DMS53 treated with DMSO at 0.1 percent for 48 hours (cell line): ENCODE data around the gene TJP3.

Experiments used
- DNase-seq: peaks from one replicate; lab custom pipeline; 2025; ENCODE audit not compliant: unreplicated experiment; lab: John Stamatoyannopoulos, UW

TJP3 gene

GRCh38 chr19:3691372-3691716 is 16.8 kb upstream of the TJP3 start:
- no peak for DNase-seq

- DNase-seq = no peak
Measured at GRCh38 chr19:3691726-3692125, 16.5 kb upstream of the TJP3 start.

- DNase-seq = no peak
Measured at GRCh38 chr19:3692141-3693024, 15.8 kb upstream of the TJP3 start.

GRCh38 chr19:3693025-3693925 is 14.9 kb upstream of the TJP3 start:
- no peak for DNase-seq

- no peak for DNase-seq
Measured at GRCh38 chr19:3694361-3695123, 13.6 kb upstream of the TJP3 start.

- DNase-seq = no peak
Measured at GRCh38 chr19:3695124-3695733, 13.0 kb upstream of the TJP3 start.

GRCh38 chr19:3695986-3696659 is 12.1 kb upstream of the TJP3 start:
- no peak for DNase-seq

GRCh38 chr19:3696660-3696995 is 11.6 kb upstream of the TJP3 start:
- DNase-seq = no peak

GRCh38 chr19:3697094-3697493 is 11.1 kb upstream of the TJP3 start:
- DNase-seq = no peak

- no peak for DNase-seq
Measured at GRCh38 chr19:3697671-3698385, 10.4 kb upstream of the TJP3 start.

- no peak for DNase-seq
Measured at GRCh38 chr19:3698386-3698950, 9.7 kb upstream of the TJP3 start.

- DNase-seq = no peak
Measured at GRCh38 chr19:3698974-3699740, 9.0 kb upstream of the TJP3 start.

- no peak for DNase-seq
Measured at GRCh38 chr19:3699741-3700241, 8.4 kb upstream of the TJP3 start.

- peak; percentile 50 for DNase-seq
Measured at GRCh38 chr19:3700242-3701032, 7.7 kb upstream of the TJP3 start, which contains the start of gene PIP5K1C. Gene PIP5K1C (minus strand): TSS chr19:3700468. CDS start chr19:3700390, 78 bp downstream.

- no peak for DNase-seq
Measured at GRCh38 chr19:3701200-3701599, 7.0 kb upstream of the TJP3 start.

GRCh38 chr19:3707868-3708206 is 347 bp upstream of the TJP3 start:
- DNase-seq = no peak

GRCh38 chr19:3710265-3710812 is 2.2 kb downstream of the TJP3 start:
- peak; percentile 82 for DNase-seq
